GM18861 (cell line): Measurements from ENCODE around the gene IFNL1.
"Not testable (repeated sequence)": the region's sequence is repeated elsewhere in the genome, so short reads cannot be mapped to it uniquely, and the experiment has no call there.

ENCODE experiments used
- ATAC-seq: cut with Tn5 transposase; IDR thresholded peaks from one replicate; pipeline ENCODE4 v1.9.1; 2021; ENCODE audit not compliant: unreplicated experiment

The IFNL1 gene

DNA sequence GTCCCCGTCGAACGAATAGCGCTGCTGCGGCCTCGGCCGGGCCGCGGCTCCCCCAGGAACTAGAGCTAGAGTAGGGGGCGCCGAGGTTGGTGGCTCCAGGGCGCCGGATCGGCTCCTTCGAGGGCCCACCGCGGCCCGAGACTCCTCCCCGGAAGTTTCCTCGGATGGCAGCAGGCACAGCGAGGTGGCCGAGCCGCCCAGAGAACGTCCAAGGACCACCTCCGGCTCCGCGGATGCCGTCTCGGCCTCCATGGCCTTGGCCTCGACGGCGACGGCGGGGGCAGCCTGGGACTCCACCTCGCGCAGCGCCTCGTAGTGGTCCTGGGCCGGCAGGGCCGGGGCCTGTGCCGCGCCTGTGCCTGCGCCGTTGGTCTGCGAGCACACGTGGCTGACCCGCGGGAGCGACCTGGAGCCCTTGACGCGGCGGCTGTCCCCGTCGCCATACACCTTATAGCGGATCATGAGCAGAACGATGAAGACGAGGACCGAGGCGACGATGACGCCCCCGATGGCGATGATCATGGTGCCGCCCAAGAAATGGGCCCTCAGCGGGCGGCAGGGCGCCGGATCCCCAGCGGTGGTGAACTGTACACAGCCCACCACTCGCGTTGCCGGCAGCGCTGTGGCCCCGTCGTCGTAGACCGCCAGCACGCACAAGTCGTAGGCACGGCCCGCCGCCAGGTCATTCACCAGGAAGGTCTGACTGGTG lies 11.8 kb downstream of the IFNL1 start:
- no peak for ATAC-seq

- no peak for ATAC-seq
These were observed 12.5 kb downstream of the IFNL1 start for GRCh38 chr19:39308531-39309304.

DNA sequence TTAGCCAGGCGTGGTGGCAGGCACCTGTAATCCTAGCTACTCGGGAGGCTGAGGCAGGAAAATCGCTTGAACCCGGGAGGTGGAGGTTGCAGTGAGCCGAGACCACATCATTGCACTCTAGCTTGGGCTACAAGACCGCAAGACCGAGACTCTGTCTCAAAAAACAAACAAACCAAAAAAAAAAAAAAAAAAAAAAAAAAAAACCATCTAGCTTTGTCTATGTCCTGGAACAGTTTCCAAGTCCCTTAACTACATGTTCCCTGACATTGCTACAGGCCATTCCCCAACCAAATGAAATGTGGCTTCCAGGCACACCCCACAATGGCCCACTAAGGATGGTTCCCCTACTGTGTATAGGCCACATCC lies 13.1 kb downstream of the IFNL1 start:
- not testable (repeated sequence) for ATAC-seq

DNA sequence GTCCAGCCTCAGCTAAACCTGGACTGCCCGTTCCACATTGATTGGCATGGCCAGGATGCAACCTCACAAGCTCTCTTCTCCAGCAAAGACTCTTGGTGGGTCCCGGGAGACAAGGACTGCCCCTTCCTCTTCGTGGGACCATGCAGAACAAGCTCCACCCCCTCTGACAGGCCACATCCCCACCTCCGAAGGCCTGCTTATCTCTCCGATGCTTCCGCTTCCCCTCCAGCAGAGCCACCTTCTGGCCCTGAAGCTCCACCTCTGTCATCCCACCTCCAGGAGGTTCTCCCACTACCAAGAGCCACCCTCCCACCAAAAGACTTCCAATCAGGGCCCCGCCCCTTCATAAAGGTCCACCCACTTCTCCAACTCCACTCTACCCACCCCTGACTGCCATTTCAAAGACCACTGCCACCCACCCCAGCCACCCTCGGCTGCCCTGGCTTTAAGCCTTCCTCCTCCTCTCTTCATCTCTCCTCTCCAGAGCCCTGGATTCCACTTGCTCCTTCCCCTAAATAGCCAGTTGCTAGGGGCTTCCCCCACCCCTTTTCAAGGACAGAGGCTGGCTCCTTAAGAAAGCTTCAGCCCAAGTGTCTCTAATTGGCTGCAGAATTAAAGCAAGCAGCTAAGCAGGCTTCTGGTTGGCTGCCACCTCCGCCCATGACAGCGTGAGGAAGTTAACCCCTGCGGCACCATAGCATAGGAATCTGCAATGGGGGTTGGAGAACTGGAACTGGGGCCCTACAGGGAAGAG lies 14.5 kb downstream of the IFNL1 start:
- no peak for ATAC-seq

- ATAC-seq, result no peak
These were observed 18.0 kb downstream of the IFNL1 start for GRCh38 chr19:39314016-39314728.

GRCh38 chr19:39315933-39316332 lies 19.7 kb downstream of the IFNL1 start:
- no peak for ATAC-seq

DNA sequence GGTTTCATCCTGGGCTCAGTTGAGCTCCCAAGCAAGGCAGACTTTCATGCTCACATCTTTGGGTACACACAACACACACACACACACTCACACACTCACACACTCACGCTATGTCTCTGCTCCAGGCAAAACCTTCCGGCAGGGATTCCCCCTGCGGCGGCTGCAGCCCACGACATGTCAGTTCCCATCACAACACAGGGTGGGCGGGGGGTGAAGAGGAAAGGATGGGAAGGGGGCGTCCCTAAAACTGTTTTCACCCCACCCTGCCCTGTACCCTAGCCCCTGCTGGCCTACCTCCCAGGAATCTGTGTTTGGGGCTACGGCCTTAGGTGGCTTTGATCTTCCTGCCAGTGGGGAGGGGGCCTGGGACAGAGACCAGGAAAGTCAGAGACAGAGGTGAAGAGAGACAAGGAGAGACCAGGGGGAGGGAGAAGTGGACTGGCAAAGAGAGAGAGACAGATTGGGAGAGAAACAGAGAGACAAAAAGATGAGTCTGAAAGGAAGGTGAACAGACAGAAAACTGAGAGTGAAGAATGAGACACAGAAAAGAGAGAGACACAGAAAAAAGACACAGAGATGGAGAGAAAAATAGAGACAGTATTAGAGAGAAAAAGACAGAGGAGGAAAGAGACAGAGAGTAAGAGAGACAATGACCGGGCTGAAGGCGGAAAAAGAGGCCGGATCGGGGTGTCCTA lies 20.6 kb downstream of the IFNL1 start:
- ATAC-seq, result no peak

DNA sequence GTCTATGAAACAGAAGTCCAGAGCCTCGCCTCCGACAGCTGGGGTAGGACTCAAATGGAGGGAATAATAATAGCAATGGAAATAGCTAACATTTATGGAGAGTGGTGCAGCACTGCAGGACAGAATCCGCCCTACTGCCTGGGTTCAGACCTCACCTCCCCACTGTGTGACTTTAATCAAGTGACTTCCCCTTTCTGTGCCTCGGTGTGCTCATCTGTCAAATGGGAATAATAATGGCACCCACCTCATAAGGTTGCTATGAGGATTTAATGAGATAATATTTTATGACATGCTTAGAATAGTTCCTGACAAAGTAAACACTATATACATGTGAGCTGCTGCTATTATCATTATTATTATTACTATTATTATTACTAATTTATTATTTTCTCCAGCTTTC lies 21.3 kb downstream of the IFNL1 start:
- ATAC-seq, result no peak

GRCh38 chr19:39318071-39318470 lies 21.9 kb downstream of the IFNL1 start:
- ATAC-seq, result no peak

- no peak for ATAC-seq
These were observed 22.5 kb downstream of the IFNL1 start for GRCh38 chr19:39318690-39319089.

DNA sequence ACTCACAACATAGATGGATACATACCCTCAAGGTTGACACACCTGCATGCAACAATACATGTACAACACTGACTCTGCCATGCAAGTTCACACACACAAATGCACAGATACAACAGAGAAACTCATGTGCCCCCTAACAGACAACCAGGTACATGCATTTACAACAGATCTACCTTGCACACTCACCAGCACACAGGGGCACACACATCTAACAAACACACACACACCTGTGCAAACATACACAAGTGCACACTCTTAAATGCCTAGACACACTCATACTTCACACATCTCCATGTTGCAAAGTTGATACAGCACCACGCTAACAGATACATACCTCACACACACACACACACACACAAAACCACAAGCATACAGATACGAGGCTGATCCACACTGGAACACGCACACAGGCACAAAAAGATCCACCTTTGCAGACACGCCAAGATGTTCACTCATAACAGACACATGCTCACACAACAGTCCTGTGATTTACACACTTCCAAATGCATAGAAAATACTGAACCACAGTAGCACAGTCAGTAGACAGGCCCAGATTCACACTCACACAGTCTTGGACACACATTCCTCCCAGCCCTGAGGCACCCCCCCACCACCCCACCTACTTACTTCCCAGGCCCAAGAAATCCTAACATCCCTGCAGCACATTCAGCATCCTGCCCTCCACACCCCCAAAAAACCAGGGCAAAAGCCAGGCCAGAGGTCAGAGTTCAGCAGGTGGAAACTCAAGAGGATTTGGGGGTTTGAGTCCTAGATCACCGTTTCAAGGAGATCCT lies 23.1 kb downstream of the IFNL1 start:
- ATAC-seq, result no peak

DNA sequence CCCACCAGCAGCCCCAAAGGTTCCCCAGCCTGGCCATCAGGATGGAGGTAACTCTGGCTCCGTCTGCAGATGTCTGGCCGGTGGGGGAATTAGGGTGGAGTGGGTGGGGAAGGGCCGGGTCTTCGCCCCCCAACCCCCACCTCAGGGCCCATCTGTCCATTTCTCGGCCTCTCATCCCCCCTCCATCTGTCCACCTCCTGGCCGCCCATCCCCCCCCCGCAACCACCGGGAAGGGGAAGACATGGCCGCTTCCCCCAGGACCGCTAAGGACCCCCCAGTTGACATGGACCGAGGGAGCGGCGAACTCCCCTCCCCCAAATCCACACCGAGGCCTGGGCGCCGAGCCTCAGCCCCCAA lies 23.7 kb downstream of the IFNL1 start:
- ATAC-seq, result no peak

GRCh38 chr19:39321117-39321831 lies 25.1 kb downstream of the IFNL1 start:
- ATAC-seq, result no peak

DNA sequence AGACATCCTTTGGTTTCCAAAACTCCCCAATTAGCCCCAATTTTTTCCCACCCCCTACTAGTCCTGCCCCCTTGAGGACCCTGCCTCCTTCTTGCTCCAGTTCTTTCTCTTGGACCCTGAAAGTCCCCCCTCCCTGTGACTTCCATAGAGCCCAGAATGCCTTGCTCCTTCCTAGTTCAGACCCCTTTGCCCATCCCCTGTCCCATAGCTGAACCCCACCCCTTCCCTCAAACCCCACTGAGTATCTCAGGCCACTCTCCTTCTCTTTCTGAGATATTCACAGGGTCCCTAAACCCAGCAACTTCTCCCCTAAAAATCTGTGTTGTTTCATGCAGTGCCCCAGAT lies 25.6 kb downstream of the IFNL1 start:
- no peak for ATAC-seq

GRCh38 chr19:39324242-39324842 lies 28.1 kb downstream of the IFNL1 start:
- ATAC-seq, result no peak

DNA sequence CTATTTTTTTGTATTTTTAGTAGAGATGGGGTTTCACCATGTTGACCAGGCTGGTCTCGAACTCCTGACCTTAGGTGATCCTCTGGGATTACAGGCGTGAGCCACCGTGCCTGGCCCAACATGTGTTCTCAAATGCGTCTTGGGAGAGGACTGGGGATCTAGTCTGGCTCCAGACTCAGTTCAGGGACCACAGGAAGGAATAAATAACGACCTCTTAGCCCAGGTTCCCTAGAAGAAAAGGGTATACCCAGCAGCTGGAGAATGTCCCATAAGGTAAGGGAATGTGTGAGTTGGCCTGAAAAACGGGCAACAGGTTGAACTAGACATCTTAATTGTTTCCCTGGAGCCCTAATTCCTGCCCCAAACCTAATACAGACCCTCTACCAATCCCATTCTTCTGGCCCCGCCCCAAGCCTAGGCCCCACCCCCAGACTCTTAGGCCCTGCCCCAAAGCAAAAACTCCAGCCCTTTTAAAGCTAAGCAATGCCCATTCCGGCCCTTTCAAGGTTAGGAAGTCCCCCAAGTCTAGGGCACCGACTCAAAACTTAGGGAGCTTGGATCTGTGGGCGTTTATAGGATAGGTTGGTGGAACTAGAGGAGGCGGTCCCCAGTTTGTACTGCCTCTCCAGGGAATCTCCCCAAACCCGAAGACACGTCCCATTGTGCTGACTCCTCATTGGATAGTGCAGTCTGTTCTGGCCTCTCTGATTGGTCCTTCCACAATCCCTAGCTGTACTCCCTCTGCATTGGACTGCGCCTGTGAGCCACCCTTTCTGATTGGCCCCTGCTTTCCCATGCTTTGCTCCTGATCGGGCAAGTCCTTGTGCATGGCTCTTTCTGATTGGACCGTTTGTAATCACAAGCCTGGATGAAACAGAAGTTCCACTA lies 29.8 kb downstream of the IFNL1 start:
- ATAC-seq, result no peak

- ATAC-seq, result no peak
These were observed 31.3 kb downstream of the IFNL1 start for GRCh38 chr19:39327363-39328045.
